ENCODE results near the gene AKT3.
A peak's percentile ranks its signal among the peaks of the same experiment; 100 is the strongest.
"Not testable (repeated sequence)": the region's sequence is repeated elsewhere in the genome, so short reads cannot be mapped to it uniquely, and the experiment has no call there.

Gene AKT3

GRCh38 chr1:243837907-243838535 lies 12.0 kb downstream of the AKT3 start:
- no peak for DNase-seq

- no peak for DNase-seq
These were observed 15.9 kb downstream of the AKT3 start for GRCh38 chr1:243834130-243834529.

- DNase-seq: no peak
These were observed 18.6 kb downstream of the AKT3 start for GRCh38 chr1:243831463-243831862.

DNA sequence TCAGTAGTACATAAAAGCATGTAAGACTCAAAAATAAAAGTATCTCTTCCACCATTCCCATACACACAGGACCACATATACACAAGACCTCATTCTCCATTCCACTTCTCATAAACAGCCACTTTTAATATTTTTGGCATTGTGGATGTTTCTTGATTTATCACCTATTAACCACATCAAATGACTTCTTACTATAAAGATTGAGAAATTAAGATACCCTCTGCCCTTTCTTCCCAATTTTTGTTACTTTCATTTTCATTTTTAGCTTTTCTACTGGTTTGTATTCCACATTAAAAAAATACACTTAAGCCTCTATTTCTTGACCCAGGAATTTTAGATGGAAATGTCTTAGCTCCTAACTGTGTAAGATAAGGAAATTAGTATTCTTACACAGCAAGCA lies 22.8 kb downstream of the AKT3 start:
- no peak for DNase-seq

DNA sequence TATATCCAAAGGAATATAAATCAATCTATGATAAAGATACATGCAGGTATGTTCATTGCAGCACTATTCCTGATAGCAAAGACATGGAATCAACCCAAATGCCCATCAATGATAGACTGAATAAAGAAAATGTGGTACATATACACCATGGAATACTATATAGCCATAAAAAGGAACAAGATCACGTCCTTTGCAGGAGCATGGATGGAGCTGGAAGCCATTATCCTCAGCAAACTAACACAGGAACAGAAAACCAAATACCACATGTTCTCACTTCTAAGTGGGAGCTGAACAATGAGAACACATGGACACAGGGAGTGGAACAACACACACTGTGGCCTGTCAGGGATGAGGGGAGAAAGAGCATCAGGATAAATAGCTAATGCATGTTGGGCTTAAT lies 25.1 kb downstream of the AKT3 start:
- not testable (repeated sequence) for DNase-seq

- no peak for DNase-seq
These were observed 28.8 kb downstream of the AKT3 start for GRCh38 chr1:243821177-243821680.

DNA sequence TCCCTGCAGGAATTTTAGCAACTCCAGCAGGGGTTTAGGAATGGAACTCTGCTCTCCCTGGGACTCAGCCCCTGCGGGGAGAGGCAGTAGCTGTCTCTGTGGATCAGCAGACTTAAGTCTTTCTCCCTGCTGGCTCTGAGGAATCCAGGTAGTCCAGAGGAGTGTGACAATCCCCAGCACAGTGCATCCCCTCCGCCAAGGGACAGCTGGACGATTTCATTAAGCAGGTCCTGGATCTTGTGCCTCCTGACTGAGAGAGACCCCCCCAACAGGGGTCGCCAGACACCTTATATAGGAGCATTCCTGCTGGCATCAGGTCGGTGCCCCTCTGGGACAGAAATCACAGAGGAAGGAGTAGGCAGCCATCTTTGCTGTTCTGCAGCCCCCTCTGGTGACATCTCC lies 30.6 kb downstream of the AKT3 start:
- DNase-seq: no peak

- DNase-seq: peak; percentile 17
These were observed 31.1 kb downstream of the AKT3 start for GRCh38 chr1:243818978-243819377.

- DNase-seq: no peak
These were observed 35.3 kb downstream of the AKT3 start for GRCh38 chr1:243814718-243815117.

- not testable (repeated sequence) for DNase-seq
These were observed 42.7 kb downstream of the AKT3 start for GRCh38 chr1:243807346-243807745.

DNA sequence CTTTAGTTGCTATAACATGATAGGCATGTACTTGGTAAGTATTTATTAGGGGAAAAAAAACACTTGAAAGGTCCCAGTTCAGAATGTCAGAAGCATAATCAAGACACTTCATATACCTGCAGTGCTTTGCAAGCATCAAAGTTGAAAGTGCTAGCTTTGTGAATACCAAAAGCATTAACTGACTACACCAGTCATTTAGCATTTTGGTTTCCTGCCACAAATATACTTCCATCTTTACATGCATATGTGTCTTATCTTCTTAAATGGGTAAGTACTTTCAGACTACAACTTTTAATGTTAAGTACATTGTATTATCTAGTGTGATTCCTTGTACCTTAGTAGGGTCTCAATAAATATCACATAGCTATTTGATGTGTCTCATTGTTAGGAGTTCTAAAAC lies 43.7 kb downstream of the AKT3 start:
- no peak for DNase-seq

DNA sequence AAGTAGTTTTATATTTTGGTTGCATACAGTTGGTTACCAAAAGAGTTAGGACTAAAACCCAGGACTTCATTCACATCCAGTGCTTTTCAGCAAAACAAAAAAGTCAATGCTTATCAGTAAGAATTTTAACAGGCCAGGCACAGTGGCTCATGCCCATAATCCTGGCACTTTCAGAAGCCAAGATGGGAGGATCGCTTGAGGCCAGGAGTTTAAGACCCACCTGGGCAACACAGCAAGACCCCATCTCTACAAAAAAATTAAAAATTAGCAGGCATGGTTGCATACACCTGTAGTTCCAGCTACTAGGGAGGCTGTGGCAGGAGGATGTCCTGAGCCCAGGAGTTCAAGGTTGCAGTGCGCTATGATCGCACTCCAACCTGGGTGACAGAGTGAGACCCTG lies 47.3 kb downstream of the AKT3 start:
- DNase-seq: no peak

DNA sequence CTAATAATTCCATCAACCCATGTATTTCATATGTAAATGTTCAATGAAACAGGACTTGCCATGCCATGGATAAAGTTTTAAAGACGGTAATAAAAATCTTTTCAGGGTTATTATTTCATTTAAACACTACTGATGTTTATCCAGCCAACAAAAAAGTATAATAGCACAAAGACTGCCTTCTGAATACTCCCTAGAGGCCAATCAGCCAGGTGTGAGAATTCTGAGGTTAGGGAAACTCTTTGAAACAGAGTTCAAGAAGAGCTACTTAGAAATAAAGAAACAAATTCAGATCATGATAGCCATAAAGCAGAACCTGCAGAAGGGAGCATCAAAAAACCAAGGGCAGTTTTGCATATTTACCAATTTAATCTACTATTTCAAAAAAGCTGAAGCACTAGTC lies 48.7 kb downstream of the AKT3 start:
- no peak for DNase-seq

- no peak for DNase-seq
These were observed 50.1 kb downstream of the AKT3 start for GRCh38 chr1:243799908-243800307.

DNA sequence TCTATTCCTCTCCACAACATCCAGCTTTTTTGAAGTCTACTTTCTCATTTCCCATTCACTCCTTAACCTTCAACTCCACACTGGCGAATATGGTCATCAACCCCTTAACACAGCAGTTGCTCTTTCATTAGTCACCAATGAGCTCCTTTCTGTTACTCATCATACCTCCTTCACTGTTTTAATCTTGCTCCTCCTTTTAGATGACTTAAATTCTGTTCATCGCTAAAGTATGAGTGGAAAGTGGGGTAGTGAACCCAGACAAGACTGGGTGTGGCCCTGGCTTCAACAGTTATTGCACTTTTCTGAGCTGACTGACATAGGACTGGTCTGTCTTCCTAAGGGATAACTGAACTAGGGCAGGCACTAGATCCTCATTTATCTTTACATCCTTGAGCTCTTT lies 51.3 kb downstream of the AKT3 start:
- DNase-seq: no peak

DNA sequence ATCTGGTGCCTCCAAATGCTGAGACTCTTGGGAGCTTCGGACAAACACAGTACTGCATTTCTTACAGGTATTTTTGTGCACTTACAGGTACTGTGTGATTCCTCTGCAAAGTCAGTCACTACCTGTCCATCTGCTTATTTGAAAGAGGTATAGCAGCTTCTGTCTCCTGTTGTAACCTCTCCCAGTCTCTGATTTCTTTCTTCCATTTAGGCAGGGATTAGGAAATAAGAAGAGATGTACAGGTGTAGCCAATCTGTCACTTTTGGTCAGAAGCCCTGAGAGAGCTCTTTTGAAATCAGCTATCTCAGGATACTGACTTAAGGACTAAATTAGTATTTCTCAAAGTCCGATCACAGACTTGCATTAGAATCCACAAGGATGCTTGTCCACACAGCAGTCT lies 54.0 kb downstream of the AKT3 start:
- no peak for DNase-seq

GRCh38 chr1:243793298-243793697 lies 56.7 kb downstream of the AKT3 start:
- DNase-seq: no peak

GRCh38 chr1:243792891-243793290 lies 57.2 kb downstream of the AKT3 start:
- DNase-seq: no peak

DNA sequence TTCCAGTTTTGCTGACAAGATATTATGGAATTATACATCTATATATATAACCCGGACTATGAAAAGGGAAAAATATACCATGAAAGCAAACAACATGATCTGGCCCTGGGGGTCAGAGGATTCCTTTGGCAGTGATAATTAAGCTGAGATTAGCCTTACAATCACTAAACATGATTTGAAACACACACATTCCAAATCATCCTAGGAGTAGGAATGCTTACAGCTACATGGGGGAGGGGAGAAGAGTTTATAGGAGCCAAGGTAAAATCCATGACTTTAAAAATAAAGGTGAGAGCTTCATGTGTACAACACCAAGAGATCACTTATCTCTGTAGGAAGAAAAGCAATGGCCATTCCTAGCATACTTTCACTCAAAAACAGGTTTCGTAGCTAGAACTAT lies 57.6 kb downstream of the AKT3 start:
- DNase-seq: no peak

DNA sequence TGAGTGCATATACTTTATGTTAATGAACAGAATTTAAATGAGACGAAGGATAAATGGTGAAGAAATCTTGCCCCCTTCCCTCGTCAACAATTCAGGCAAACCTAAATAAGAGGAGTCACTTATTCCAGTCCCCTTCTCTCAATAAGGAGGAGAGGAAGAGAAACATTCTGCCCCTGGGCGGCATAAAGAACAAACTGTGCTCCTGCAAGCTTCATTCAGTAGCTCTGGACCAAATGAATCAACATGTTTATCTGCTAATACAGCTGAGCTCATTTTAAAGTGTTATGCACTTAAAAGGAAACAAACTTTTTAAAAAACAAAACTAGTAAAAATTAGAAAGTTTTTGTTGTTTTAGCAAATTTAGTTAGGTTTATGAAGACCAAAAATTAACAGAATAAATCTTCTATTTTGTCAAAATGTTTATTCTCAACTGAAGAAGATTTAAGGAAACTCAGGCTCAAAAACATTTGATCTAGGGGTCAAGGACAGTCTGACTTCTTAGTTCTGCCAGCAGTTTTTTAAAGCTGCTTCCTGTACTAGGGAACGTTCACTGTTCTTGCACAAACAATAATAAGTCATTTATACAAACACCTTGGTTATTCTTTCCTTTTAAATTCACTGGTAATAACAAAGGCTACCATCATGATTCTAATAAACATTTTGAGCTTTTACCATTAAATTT lies 58.3 kb downstream of the AKT3 start:
- DNase-seq: no peak

DNA sequence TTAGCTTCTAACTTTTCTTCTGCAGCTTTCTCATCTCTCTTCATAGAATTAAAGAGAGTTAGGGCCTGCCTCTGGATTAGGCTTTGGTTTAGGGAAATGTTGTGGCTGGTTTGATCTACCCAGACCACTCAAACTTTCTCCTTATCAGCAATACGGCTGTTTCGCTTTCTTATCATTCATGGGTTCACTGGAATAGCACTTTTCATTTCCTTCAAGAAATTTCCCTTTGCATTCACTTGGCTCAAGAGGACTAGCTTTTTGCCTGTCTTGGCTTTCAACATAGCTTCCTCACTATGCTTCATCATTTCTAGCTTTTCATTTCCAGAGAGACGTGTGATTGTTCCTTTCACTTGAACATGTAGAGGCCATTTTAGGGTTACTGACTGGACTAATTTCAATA lies 59.6 kb downstream of the AKT3 start:
- DNase-seq: no peak

DNA sequence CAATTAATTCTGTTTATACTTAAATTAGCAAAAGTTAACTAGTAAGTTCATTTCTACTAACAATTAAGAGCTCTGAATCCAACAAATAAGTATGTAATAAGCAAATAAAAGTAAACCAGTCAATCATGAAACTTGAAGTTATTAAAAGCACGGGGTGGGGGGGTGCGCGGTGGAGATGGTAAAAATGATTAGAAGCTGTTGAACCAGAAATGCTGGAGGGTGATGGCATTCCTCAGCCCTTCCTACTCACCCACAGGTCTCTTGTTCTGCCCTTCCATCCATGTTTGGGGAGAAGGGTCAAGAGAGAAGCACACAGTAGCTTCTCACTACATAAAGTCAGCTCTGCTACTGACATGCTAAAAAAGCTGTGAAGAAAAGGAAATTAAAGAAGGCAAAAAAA lies 63.5 kb downstream of the AKT3 start:
- DNase-seq: no peak

GRCh38 chr1:243784506-243784905 lies 65.5 kb downstream of the AKT3 start:
- no peak for DNase-seq

DNA sequence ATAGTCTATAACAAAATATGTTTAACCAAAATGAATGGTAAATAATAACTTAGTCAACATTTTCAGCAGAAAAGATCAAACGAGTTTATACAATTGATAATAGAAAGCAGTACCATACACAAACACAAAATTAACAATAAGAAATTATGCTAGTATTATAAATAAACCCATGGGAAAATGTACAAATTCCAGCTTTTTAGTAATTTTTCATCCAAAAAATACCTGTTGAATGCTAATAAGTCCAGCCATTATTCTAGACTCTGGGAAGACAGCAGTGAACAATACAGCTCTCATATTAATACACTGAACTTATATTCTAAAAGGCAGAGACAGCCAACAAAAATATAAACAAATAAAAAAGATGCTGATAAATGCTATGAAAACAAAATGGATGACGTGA lies 66.3 kb downstream of the AKT3 start:
- DNase-seq: no peak
